Measurements from ENCODE around the gene CBLN3.

The CBLN3 gene

DNA sequence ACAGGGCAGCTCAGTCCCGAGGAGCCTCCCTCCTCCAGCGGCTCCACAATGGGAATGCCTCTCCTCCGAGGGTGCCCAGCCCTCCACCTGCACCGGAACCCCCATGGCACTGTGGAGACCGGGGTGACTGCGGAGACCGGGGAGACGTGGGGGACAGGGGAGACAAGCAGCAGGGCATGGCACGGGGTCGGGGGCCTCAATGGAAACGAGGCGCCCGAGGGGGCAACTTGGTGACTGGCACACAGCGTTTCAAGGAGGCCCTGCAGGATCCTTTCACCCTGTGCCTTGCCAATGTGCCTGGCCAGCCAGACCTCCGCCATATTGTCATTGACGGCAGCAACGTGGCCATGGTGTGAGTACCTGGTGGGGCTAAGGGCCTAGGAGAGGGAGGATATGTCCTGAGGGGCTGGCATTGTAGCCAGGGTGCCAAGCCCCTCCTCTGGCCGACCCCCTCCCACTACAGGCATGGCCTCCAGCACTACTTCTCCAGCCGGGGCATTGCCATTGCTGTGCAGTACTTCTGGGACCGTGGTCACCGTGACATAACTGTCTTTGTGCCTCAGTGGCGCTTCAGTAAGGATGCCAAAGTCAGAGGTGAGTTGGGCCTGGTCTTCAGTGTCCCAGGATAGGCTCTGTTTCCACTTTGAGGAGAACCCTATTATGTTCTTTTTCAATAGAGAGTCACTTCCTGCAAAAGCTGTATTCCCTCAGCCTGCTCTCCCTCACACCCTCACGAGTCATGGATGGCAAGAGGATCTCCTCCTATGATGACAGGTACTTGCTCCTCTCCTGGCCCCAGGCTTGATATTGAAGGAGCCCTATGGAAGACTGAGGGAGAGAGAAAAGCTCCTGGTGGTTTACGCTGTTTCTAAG, 3.0 kb upstream of the CBLN3 start:
- Histone ChIP-seq H3K27me3 (ENCODE audit: low read depth, low read length) (no peaks in the 10 kb centered on the region), H3K4me3 (ENCODE audit: low read length) (no peak overlapping the region), H3K79me2 (ENCODE audit: low read length) (peaks cover 18% of the 10 kb centered on the region)

DNA sequence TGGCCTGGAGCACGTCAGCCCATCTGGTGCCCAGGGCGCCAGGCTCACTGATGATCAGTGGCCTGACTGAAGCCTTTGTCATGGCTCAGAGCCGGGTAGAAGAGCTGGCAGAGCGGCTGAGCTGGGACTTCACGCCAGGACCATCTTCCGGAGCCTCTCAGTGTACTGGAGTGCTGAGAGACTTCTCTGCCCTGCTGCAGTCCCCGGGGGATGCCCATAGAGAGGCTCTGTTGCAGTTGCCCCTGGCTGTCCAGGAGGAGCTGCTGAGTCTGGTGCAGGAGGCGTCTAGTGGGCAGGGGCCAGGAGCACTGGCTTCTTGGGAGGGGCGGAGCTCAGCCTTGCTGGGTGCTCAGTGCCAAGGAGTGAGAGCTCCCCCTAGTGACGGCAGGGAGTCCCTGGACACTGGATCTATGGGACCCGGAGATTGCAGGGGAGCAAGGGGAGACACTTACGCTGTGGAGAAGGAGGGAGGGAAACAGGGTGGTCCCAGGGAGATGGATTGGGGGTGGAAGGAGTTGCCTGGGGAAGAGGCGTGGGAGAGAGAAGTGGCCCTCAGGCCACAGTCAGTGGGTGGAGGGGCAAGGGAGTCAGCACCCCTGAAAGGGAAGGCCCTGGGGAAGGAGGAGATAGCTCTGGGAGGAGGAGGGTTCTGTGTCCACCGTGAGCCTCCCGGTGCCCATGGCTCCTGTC, 2.2 kb upstream of the CBLN3 start:
- H3K4me1 ChIP-seq (ENCODE audit: low read length), result peaks cover 15% of the 10 kb centered on the region
- H2AFZ ChIP-seq (ENCODE audit: low read depth, low read length), result no peak overlapping the region
- 0 out of 2 replicates have a peak, but pooled peaks cover 5% of the 10 kb centered on the region for H4K20me1 ChIP-seq (ENCODE audit: insufficient read depth, low read length)
- peaks cover 18% of the 10 kb centered on the region for H3K79me2 ChIP-seq (ENCODE audit: low read length)
- H3K27me3 ChIP-seq (ENCODE audit: low read depth, low read length), result no peaks in the 10 kb centered on the region
- peak overlapping the region; percentile 95 for H3K4me2 ChIP-seq (ENCODE audit: low read length)
- no peaks in the 10 kb centered on the region for H3K9me3 ChIP-seq (ENCODE audit: insufficient read depth, low read length)
- H3K4me3 ChIP-seq (ENCODE audit: low read length), result peak overlapping the region; percentile 98
- H3K36me3 ChIP-seq (replicated peaks; ENCODE audit: low read depth, low read length), result peaks cover 36% of the 10 kb centered on the region
- TF ChIP-seq, protein P1, sequence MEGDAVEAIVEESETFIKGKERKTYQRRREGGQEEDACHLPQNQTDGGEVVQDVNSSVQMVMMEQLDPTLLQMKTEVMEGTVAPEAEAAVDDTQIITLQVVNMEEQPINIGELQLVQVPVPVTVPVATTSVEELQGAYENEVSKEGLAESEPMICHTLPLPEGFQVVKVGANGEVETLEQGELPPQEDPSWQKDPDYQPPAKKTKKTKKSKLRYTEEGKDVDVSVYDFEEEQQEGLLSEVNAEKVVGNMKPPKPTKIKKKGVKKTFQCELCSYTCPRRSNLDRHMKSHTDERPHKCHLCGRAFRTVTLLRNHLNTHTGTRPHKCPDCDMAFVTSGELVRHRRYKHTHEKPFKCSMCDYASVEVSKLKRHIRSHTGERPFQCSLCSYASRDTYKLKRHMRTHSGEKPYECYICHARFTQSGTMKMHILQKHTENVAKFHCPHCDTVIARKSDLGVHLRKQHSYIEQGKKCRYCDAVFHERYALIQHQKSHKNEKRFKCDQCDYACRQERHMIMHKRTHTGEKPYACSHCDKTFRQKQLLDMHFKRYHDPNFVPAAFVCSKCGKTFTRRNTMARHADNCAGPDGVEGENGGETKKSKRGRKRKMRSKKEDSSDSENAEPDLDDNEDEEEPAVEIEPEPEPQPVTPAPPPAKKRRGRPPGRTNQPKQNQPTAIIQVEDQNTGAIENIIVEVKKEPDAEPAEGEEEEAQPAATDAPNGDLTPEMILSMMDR (IDR thresholded peaks at IDR 0.05; ENCODE audit: low read depth, low read length), result peak; percentile 95
- no peak for TF ChIP-seq EZH2phosphoT487 (IDR thresholded peaks at IDR 0.05; ENCODE audit: low read depth)
- peak overlapping the region; percentile 99 for H3K9ac ChIP-seq (ENCODE audit: low read length)
- peak overlapping the region; percentile 88 for H3K27ac ChIP-seq (ENCODE audit: low read length)

More for the DNA sequence above, 3.0 kb upstream of the CBLN3 start:
- H3K4me1 ChIP-seq (ENCODE audit: low read length), result peaks cover 15% of the 10 kb centered on the region
- H3K27ac ChIP-seq (ENCODE audit: low read length), result no peak overlapping the region
- no peak overlapping the region for H3K9ac ChIP-seq (ENCODE audit: low read length)
- no peak for TF ChIP-seq EZH2phosphoT487 (IDR thresholded peaks at IDR 0.05; ENCODE audit: low read depth)
- TF ChIP-seq, protein P1 (IDR thresholded peaks at IDR 0.05; ENCODE audit: low read depth, low read length), result no peak
- no peaks in the 10 kb centered on the region for H3K9me3 ChIP-seq (ENCODE audit: insufficient read depth, low read length)
- no peak overlapping the region for H3K4me2 ChIP-seq (ENCODE audit: low read length)
- H4K20me1 ChIP-seq (ENCODE audit: insufficient read depth, low read length), result 0 out of 2 replicates have a peak, but pooled peaks cover 5% of the 10 kb centered on the region
- H3K36me3 ChIP-seq (replicated peaks; ENCODE audit: low read depth, low read length), result peaks cover 42% of the 10 kb centered on the region
- no peak overlapping the region for H2AFZ ChIP-seq (ENCODE audit: low read depth, low read length)

DNA sequence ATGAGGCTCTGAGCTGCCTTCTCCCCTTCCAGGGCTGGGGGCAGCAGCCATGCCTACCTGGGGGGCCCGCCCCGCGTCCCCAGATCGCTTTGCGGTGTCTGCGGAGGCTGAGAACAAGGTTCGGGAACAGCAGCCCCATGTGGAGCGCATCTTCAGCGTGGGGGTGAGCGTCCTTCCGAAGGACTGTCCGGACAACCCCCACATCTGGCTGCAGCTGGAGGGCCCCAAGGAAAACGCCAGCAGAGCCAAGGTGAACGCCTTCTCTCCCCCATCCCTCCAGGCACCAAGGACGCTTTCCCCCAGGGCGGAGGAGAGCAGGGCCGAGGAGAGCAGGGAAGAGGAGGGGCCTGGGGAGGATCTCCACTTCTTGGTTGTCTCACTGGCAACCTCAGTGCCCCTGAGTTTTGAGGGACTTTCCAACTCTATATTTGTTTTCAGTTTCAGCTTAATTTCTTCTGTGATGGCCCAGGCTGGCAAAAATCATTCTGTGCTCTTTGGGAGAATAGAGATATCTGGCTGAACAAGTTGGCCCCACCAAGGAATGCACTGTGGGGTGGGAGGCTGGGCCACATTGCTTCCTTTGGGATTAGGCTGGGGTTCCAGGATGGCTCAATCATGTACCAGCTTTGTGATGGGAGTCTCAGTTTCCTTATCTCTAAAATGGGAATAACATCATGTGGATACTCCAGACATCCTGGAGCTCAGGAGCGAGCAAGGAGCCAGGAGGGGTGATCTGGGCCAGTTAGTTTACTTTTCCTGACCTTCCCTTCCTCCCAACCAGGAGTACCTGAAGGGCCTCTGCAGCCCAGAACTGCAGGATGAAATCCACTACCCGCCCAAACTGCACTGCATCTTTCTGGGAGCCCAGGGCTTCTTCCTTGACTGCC, 1.5 kb upstream of the CBLN3 start:
- Histone ChIP-seq H3K79me2 (ENCODE audit: low read length) (peaks cover 18% of the 10 kb centered on the region), H3K4me2 (ENCODE audit: low read length) (peak overlapping the region; percentile 95), H3K27me3 (ENCODE audit: low read depth, low read length) (no peaks in the 10 kb centered on the region), H4K20me1 (ENCODE audit: insufficient read depth, low read length) (0 out of 2 replicates have a peak, but pooled peaks cover 5% of the 10 kb centered on the region), H3K9me3 (ENCODE audit: insufficient read depth, low read length) (no peaks in the 10 kb centered on the region), H3K36me3 (replicated peaks; ENCODE audit: low read depth, low read length) (peaks cover 29% of the 10 kb centered on the region), H3K4me3 (ENCODE audit: low read length) (peak overlapping the region; percentile 98), H2AFZ (ENCODE audit: low read depth, low read length) (no peak overlapping the region), H3K9ac (ENCODE audit: low read length) (peak overlapping the region; percentile 99), H3K27ac (ENCODE audit: low read length) (peak overlapping the region; percentile 88), H3K4me1 (ENCODE audit: low read length) (peaks cover 15% of the 10 kb centered on the region)
- TF ChIP-seq EZH2phosphoT487 (IDR thresholded peaks at IDR 0.05; ENCODE audit: low read depth), result no peak
- TF ChIP-seq, protein P1 (IDR thresholded peaks at IDR 0.05; ENCODE audit: low read depth, low read length), result no peak

All from OCI-LY3 (cell line).